ENCODE measurements around the gene SLC6A3.

The SLC6A3 gene

GRCh38 chr5:1444361-1445189 lies 665 bp downstream of the SLC6A3 start:
- H3F3A ChIP-seq (ENCODE audit: low read depth) = no peaks in the 10 kb centered on the region
- no peaks in the 10 kb centered on the region for H3K36me3 ChIP-seq (ENCODE audit: insufficient read depth, low read length)
- peaks cover 21% of the 10 kb centered on the region for H3K4me1 ChIP-seq (ENCODE audit: insufficient read depth, low read length, poor library complexity, severe bottlenecking)
- no peaks in the 10 kb centered on the region for H3K27me3 ChIP-seq (ENCODE audit: insufficient read depth, low read length, poor library complexity, severe bottlenecking)
- no peak overlapping the region for H3K4me3 ChIP-seq (ENCODE audit: low read length, poor library complexity, severe bottlenecking)
- H2AFZ ChIP-seq (ENCODE audit: low read length) = no peak overlapping the region
- TF ChIP-seq CTCF (conservative IDR thresholded peaks at IDR 0.05; ENCODE audit: low read length) (no peak), EZH2phosphoT487 (IDR thresholded peaks at IDR 0.05; ENCODE audit: borderline replicate concordance) (no peak)
- no peak overlapping the region for H3K9ac ChIP-seq (ENCODE audit: low read depth, low read length, poor library complexity, severe bottlenecking)
- H4K20me1 ChIP-seq (ENCODE audit: insufficient read depth, low read length, poor library complexity, severe bottlenecking) = no peaks in the 10 kb centered on the region
- H3K79me2 ChIP-seq (ENCODE audit: insufficient read depth, low read length) = no peaks in the 10 kb centered on the region
- no peaks in the 10 kb centered on the region for H3K9me3 ChIP-seq (ENCODE audit: insufficient read depth, low read depth, low read length)
- no peak overlapping the region for H3K4me2 ChIP-seq (ENCODE audit: low read depth, low read length, poor library complexity, severe bottlenecking)
- no peaks in the 10 kb centered on the region for H3K9me2 ChIP-seq (replicated peaks; ENCODE audit: low read depth, low read length)

DNA sequence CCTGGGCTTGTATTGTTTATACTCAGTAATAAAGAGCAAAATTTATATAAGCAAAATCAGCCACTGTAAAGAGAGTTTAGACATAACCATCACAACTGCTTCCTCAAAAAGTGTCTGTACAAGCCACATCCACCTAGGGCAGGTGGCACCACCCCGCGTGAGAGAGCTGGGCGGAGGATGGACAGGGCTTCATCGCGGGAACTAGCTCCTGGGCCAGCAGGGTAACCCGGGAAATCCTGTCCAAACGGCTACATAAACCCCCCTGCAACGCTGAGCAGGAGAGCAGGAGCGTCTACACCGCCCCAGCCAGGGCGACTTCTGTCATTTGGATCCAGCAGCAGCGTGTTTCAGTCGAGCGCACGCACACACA lies 1.3 kb downstream of the SLC6A3 start:
- Histone ChIP-seq H3K4me2 (ENCODE audit: low read depth, low read length, poor library complexity, severe bottlenecking) (no peak overlapping the region), H3K36me3 (ENCODE audit: insufficient read depth, low read length) (no peaks in the 10 kb centered on the region), H3F3A (ENCODE audit: low read depth) (no peaks in the 10 kb centered on the region), H3K4me1 (ENCODE audit: insufficient read depth, low read length, poor library complexity, severe bottlenecking) (peaks cover 21% of the 10 kb centered on the region), H4K20me1 (ENCODE audit: insufficient read depth, low read length, poor library complexity, severe bottlenecking) (no peaks in the 10 kb centered on the region), H3K79me2 (ENCODE audit: insufficient read depth, low read length) (no peaks in the 10 kb centered on the region), H3K27me3 (ENCODE audit: insufficient read depth, low read length, poor library complexity, severe bottlenecking) (no peaks in the 10 kb centered on the region), H3K9ac (ENCODE audit: low read depth, low read length, poor library complexity, severe bottlenecking) (no peak overlapping the region), H2AFZ (ENCODE audit: low read length) (no peak overlapping the region), H3K9me2 (replicated peaks; ENCODE audit: low read depth, low read length) (no peaks in the 10 kb centered on the region), H3K4me3 (ENCODE audit: low read length, poor library complexity, severe bottlenecking) (no peak overlapping the region), H3K9me3 (ENCODE audit: insufficient read depth, low read depth, low read length) (no peaks in the 10 kb centered on the region)
- no peak for TF ChIP-seq EZH2phosphoT487 (IDR thresholded peaks at IDR 0.05; ENCODE audit: borderline replicate concordance)
- no peak for TF ChIP-seq CTCF (conservative IDR thresholded peaks at IDR 0.05; ENCODE audit: low read length)

- Histone ChIP-seq H3K4me3 (ENCODE audit: low read length, poor library complexity, severe bottlenecking) (no peak overlapping the region), H3K9me2 (replicated peaks; ENCODE audit: low read depth, low read length) (no peaks in the 10 kb centered on the region), H3K4me2 (ENCODE audit: low read depth, low read length, poor library complexity, severe bottlenecking) (no peak overlapping the region), H3K4me1 (ENCODE audit: insufficient read depth, low read length, poor library complexity, severe bottlenecking) (peaks cover 13% of the 10 kb centered on the region), H3K79me2 (ENCODE audit: insufficient read depth, low read length) (no peaks in the 10 kb centered on the region), H3K36me3 (ENCODE audit: insufficient read depth, low read length) (no peaks in the 10 kb centered on the region), H3F3A (ENCODE audit: low read depth) (no peaks in the 10 kb centered on the region), H3K9me3 (ENCODE audit: insufficient read depth, low read depth, low read length) (no peaks in the 10 kb centered on the region), H2AFZ (ENCODE audit: low read length) (no peak overlapping the region), H3K9ac (ENCODE audit: low read depth, low read length, poor library complexity, severe bottlenecking) (no peak overlapping the region), H4K20me1 (ENCODE audit: insufficient read depth, low read length, poor library complexity, severe bottlenecking) (no peaks in the 10 kb centered on the region), H3K27me3 (ENCODE audit: insufficient read depth, low read length, poor library complexity, severe bottlenecking) (no peaks in the 10 kb centered on the region)
- TF ChIP-seq EZH2phosphoT487 (IDR thresholded peaks at IDR 0.05; ENCODE audit: borderline replicate concordance) (no peak), CTCF (conservative IDR thresholded peaks at IDR 0.05; ENCODE audit: low read length) (no peak)
Observed at GRCh38 chr5:1443171-1443570, 2.1 kb downstream of the SLC6A3 start.
